Keratinocyte (primary cell): ENCODE measurements around the gene OR10V1. TPM values are rescaled to one million over a fixed set of nuclear protein-coding genes. Genes with fewer than 3 reads are reported as not detected.

Experiments used
- DNase-seq: peaks from one replicate; pipeline ENCODE4 v3.0.0-alpha.2; 2011; ENCODE audit warnings: low read depth, missing footprints, low spot score
- FAIRE-seq: peaks from 2 replicates; lab custom pipeline; 2011; peaks lifted over from hg19 to GRCh38; lab: Jason Lieb, UNC
- H2AFZ ChIP-seq: 2 replicates; pipeline ENCODE4 v1.6.0; 2012; ENCODE audit warnings: low read length, control low read depth, inconsistent platforms; ENCODE audit not compliant: control insufficient read depth
- H3K27ac ChIP-seq: 2 replicates; pipeline ENCODE4 v1.5.1; 2011; ENCODE audit warnings: low read length; ENCODE audit not compliant: control insufficient read depth, insufficient read depth
- H3K27me3 ChIP-seq: 3 replicates; pipeline ENCODE4 v1.6.0; 2011; ENCODE audit warnings: low read length; ENCODE audit not compliant: control insufficient read depth, insufficient read depth; ENCODE audit errors: extremely low read depth
- H3K36me3 ChIP-seq, 2 experiments: 2 replicates in 1 of 2; 3 replicates in 1 of 2; pipeline ENCODE4 v1.5.1; 2011; ENCODE audit warnings: low read length in 2 of 2, mild to moderate bottlenecking in 1 of 2; ENCODE audit not compliant: control insufficient read depth in 2 of 2, insufficient read depth in 2 of 2; ENCODE audit errors: extremely low read depth in 1 of 2
- H3K4me1 ChIP-seq: 3 replicates; pipeline ENCODE4 v1.5.1; 2011; ENCODE audit warnings: low read length; ENCODE audit not compliant: control insufficient read depth, insufficient read depth; ENCODE audit errors: extremely low read depth
- H3K4me2 ChIP-seq: 3 replicates; pipeline ENCODE4 v1.6.0; 2011; ENCODE audit warnings: low read depth, low read length; ENCODE audit not compliant: control insufficient read depth, insufficient read depth; ENCODE audit errors: extremely low read depth
- H3K4me3 ChIP-seq, 3 experiments: fragments of 200-600 bp in 1 of 3; sonication (generic) in 1 of 3; 2 replicates in 2 of 3; 3 replicates in 1 of 3; pipeline ENCODE4 v1.5.1; 2011 to 2016; ENCODE audit warnings: low read length in 3 of 3, mild to moderate bottlenecking in 3 of 3, control low read depth in 2 of 3, inconsistent platforms in 1 of 3, low read depth in 1 of 3, mixed read lengths in 1 of 3, mixed run types in 1 of 3, moderate library complexity in 1 of 3; ENCODE audit not compliant: control insufficient read depth in 2 of 3, insufficient read depth in 2 of 3; ENCODE audit errors: extremely low read depth in 1 of 3
- H3K79me2 ChIP-seq: 2 replicates; pipeline ENCODE4 v1.6.0; 2012; ENCODE audit warnings: low read length; ENCODE audit not compliant: control insufficient read depth, insufficient read depth
- H3K9ac ChIP-seq: 3 replicates; pipeline ENCODE4 v1.6.0; 2011; ENCODE audit warnings: low read length; ENCODE audit not compliant: control insufficient read depth, insufficient read depth; ENCODE audit errors: extremely low read depth
- H3K9me1 ChIP-seq: 3 replicates; pipeline ENCODE4 v1.6.0; 2011; ENCODE audit warnings: low read length; ENCODE audit not compliant: control insufficient read depth, insufficient read depth; ENCODE audit errors: extremely low read depth
- H3K9me3 ChIP-seq: 2 replicates; pipeline ENCODE4 v1.5.1; 2012; ENCODE audit warnings: low read depth, low read length; ENCODE audit not compliant: control insufficient read depth
- H4K20me1 ChIP-seq: 3 replicates; pipeline ENCODE4 v1.6.0; 2011; ENCODE audit warnings: low read length; ENCODE audit not compliant: control insufficient read depth, insufficient read depth; ENCODE audit errors: extremely low read depth
- CTCF ChIP-seq, 3 experiments: IDR thresholded peaks in 1 of 3; conservative IDR thresholded peaks in 1 of 3; optimal IDR thresholded peaks in 1 of 3; 2 replicates in 2 of 3; 3 replicates in 1 of 3; pipeline versions ENCODE3 to v1.5.1; 2011; ENCODE audit warnings: low read length in 3 of 3, mild to moderate bottlenecking in 3 of 3, moderate library complexity in 2 of 3, control low read depth in 1 of 3, inconsistent platforms in 1 of 3; ENCODE audit not compliant: insufficient read depth in 2 of 3; ENCODE audit errors: extremely low read depth in 1 of 3
- EZH2 ChIP-seq: IDR thresholded peaks from one replicate; pipeline ENCODE4 v1.6.1; 2012; ENCODE audit warnings: inconsistent platforms, mild to moderate bottlenecking, low read length, moderate library complexity
- dilution Hi-C: fragments of 300-500 bp; cut with MboI; formaldehyde crosslinking; loops from one replicate; pipeline ENCODE4 v1.7.0; 2020; ENCODE audit warnings: low sequenced_read_pairs; ENCODE audit not compliant: extremely low pct_ligation_motif_present
- polyA plus RNA-seq, 5 experiments: library from polyadenylated mRNA; depleted of rRNA in 3 of 5; stranded (reverse) in 3 of 5; stranded (forward) in 1 of 5; unstranded in 1 of 5; fragments of >200 nt; gene quantifications; 1 replicate in 1 of 5; 2 replicates in 3 of 5; 3 replicates in 1 of 5; pipeline versions ENCODE4 v1.2.1 to v1.2.3, GENCODE V29; 2011 to 2012; ENCODE audit warnings: missing spikeins in 2 of 5, low read depth in 1 of 5, low replicate concordance in 1 of 5

OR10V1 gene
- polyA plus RNA-seq, 1 donor (not counting 4 experiments of a cell fraction or from before 2014, with no cell fraction given), result not detected

- no peaks in the 10 kb centered on the region for H3K9me3 ChIP-seq
- H3K36me3 ChIP-seq, result no peaks in the 10 kb centered on the region
- no peaks in the 10 kb centered on the region for H3K4me1 ChIP-seq
- TF ChIP-seq CTCF (optimal IDR thresholded peaks at IDR 0.05 in 1 of 3, IDR thresholded peaks at IDR 0.05 in 1 of 3, conservative IDR thresholded peaks at IDR 0.05 in 1 of 3; ENCODE audit: extremely low read depth in 1 of 3, insufficient read depth in 2 of 3, low read length in 3 of 3), result no peak
- TF ChIP-seq EZH2, result no peak
- H3K4me3 ChIP-seq, result no peak overlapping the region
- H3K9ac ChIP-seq, result no peak overlapping the region
- H3K4me2 ChIP-seq, result no peak overlapping the region
- no peak overlapping the region for H3K27ac ChIP-seq
- no peak for DNase-seq
- H3K9me1 ChIP-seq, result no peaks in the 10 kb centered on the region
- FAIRE-seq, result no peak
- no peaks in the 10 kb centered on the region for H4K20me1 ChIP-seq
- dilution Hi-C loops, result no loop called here
- H3K79me2 ChIP-seq, result no peaks in the 10 kb centered on the region
- peak overlapping the region; percentile 27 for H2AFZ ChIP-seq
- H3K27me3 ChIP-seq, result no peaks in the 10 kb centered on the region
These were observed 15.1 kb downstream of the OR10V1 start for GRCh38 chr11:59698506-59698905.

- Histone ChIP-seq H3K27me3 (no peaks in the 10 kb centered on the region), H4K20me1 (no peaks in the 10 kb centered on the region), H3K9me1 (no peaks in the 10 kb centered on the region), H3K4me3 (no peak overlapping the region), H3K27ac (no peak overlapping the region), H3K36me3 (no peaks in the 10 kb centered on the region), H3K4me1 (no peaks in the 10 kb centered on the region), H3K4me2 (no peak overlapping the region), H3K79me2 (no peaks in the 10 kb centered on the region), H3K9me3 (no peaks in the 10 kb centered on the region), H3K9ac (no peak overlapping the region), H2AFZ (no peak overlapping the region)
- no peak for DNase-seq
- dilution Hi-C loops, result no loop called here
- no peak for TF ChIP-seq CTCF (optimal IDR thresholded peaks at IDR 0.05 in 1 of 3, IDR thresholded peaks at IDR 0.05 in 1 of 3, conservative IDR thresholded peaks at IDR 0.05 in 1 of 3; ENCODE audit: extremely low read depth in 1 of 3, insufficient read depth in 2 of 3, low read length in 3 of 3)
- no peak for FAIRE-seq
These were observed 20.7 kb downstream of the OR10V1 start for GRCh38 chr11:59692915-59693314.
